Duodenal mucosa (tissue), 2 donors: ENCODE data around the gene CDC42SE1.

Experiments
- H3K27ac ChIP-seq: one replicate; pipeline ENCODE4 v1.7.0; 2013; ENCODE audit warnings: low read depth, low read length
- H3K27me3 ChIP-seq, 2 donors: one replicate each; pipeline ENCODE4 v1.7.0; 2013; ENCODE audit warnings: low read length in 2 of 2, control low read depth in 1 of 2; ENCODE audit not compliant: insufficient read depth in 2 of 2, control insufficient read depth in 1 of 2
- H3K36me3 ChIP-seq, 2 donors: one replicate each; pipeline ENCODE4 v1.7.0; 2013; ENCODE audit warnings: low read length in 2 of 2, control low read depth in 1 of 2; ENCODE audit not compliant: insufficient read depth in 2 of 2, control insufficient read depth in 1 of 2
- H3K4me1 ChIP-seq, 2 donors: one replicate each; pipeline ENCODE4 v1.7.0; 2013; ENCODE audit warnings: low read length in 2 of 2, control low read depth in 1 of 2; ENCODE audit not compliant: insufficient read depth in 2 of 2, control insufficient read depth in 1 of 2
- H3K4me3 ChIP-seq, 2 donors: one replicate each; pipeline ENCODE4 v1.7.0; 2013; ENCODE audit warnings: low read length in 2 of 2, low read depth in 1 of 2
- H3K9ac ChIP-seq, 2 donors: one replicate each; pipeline ENCODE4 v1.7.0; 2013; ENCODE audit warnings: low read length in 2 of 2, low read depth in 1 of 2
- H3K9me3 ChIP-seq, 2 donors: one replicate each; pipeline ENCODE4 v1.7.0; 2013; ENCODE audit warnings: low read length in 2 of 2, control low read depth in 1 of 2; ENCODE audit not compliant: control insufficient read depth in 1 of 2

Gene CDC42SE1

DNA sequence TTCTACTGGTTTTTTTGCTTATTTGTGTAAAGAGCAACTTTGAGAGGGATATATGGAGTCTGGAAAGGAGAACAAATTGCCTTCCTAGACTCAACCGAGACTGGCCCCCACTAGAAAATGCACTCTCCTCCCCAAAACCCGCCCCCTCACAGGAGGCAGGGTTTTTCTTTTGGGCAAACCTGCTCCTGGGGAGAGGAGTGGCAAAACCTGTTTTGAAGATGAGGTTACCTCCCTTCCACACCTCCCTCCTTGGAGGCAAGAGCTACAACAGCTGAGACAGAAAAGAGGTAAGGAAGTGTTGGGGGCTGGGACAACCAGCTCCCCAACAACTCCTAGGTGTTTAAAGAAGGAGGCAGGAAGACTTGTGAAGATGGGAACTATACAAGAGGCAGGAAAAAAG lies 23.1 kb downstream of the CDC42SE1 start, which contains the start of gene BNIPL:
Gene BNIPL, plus strand, starts transcription at position 231 of the 400 bp plus-strand sequence. Its CDS starts 140 bp downstream, at position 371.
- Histone ChIP-seq H3K27me3 (no peaks in the 10 kb centered on the region), H3K9ac (no peak within 1 kb of the TSS), H3K4me1 (no peaks in the 10 kb centered on the region), H3K4me3 (no peak within 1 kb of the TSS), H3K9me3 (no peaks in the 10 kb centered on the region), H3K27ac (no peak within 1 kb of the TSS), H3K36me3 (peaks cover 7 to 25% of the 10 kb centered on the region in 2 donors)

GRCh38 chr1:151035167-151035566 lies 24.3 kb downstream of the CDC42SE1 start:
- no peaks in the 10 kb centered on the region for H3K9me3 ChIP-seq
- no peaks in the 10 kb centered on the region for H3K4me1 ChIP-seq
- no peaks in the 10 kb centered on the region for H3K27me3 ChIP-seq
- no peak overlapping the region for H3K9ac ChIP-seq
- H3K27ac ChIP-seq = no peak overlapping the region
- H3K36me3 ChIP-seq = peaks cover 7 to 33% of the 10 kb centered on the region in 2 donors
- no peak overlapping the region for H3K4me3 ChIP-seq

DNA sequence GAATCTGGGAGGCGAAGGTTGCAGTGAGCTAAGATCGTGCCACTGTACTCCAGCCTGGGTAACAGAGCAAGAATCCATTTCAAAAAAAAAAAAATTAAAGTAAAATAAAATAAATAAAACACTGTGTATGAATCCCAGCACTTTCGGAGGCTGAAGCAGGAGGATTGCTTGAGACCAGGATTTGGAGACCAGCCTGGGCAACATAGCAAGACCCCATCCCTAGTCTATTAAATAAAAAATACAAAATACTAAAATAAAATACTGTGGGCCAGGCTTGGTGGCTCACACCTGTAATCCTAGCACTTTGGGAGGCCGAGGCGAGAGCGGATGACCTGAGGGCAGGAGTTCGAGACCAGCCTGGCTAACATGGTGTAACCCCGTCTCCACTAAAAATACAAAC lies 27.3 kb downstream of the CDC42SE1 start:
- Histone ChIP-seq H3K27ac (no peak overlapping the region), H3K4me3 (no peak overlapping the region), H3K27me3 (no peaks in the 10 kb centered on the region), H3K9ac (no peak overlapping the region), H3K9me3 (no peaks in the 10 kb centered on the region), H3K4me1 (no peaks in the 10 kb centered on the region), H3K36me3 (peaks cover 15 to 53% of the 10 kb centered on the region in 2 donors)

GRCh38 chr1:151026460-151026859 lies 33.0 kb downstream of the CDC42SE1 start:
- no peak overlapping the region for H3K9ac ChIP-seq
- no peaks in the 10 kb centered on the region for H3K27me3 ChIP-seq
- no peaks in the 10 kb centered on the region for H3K9me3 ChIP-seq
- H3K27ac ChIP-seq = no peak overlapping the region
- peaks cover 12 to 51% of the 10 kb centered on the region in 2 donors for H3K36me3 ChIP-seq
- no peaks in the 10 kb centered on the region for H3K4me1 ChIP-seq
- no peak overlapping the region for H3K4me3 ChIP-seq

- H3K9ac ChIP-seq = no peak overlapping the region
- no peak overlapping the region for H3K27ac ChIP-seq
- no peaks in the 10 kb centered on the region for H3K9me3 ChIP-seq
- no peaks in the 10 kb centered on the region for H3K4me1 ChIP-seq
- H3K4me3 ChIP-seq = no peak overlapping the region
- peaks cover 12 to 38% of the 10 kb centered on the region in 2 donors for H3K36me3 ChIP-seq
- H3K27me3 ChIP-seq = no peaks in the 10 kb centered on the region
Measured at GRCh38 chr1:151024540-151025146, 34.8 kb downstream of the CDC42SE1 start.

DNA sequence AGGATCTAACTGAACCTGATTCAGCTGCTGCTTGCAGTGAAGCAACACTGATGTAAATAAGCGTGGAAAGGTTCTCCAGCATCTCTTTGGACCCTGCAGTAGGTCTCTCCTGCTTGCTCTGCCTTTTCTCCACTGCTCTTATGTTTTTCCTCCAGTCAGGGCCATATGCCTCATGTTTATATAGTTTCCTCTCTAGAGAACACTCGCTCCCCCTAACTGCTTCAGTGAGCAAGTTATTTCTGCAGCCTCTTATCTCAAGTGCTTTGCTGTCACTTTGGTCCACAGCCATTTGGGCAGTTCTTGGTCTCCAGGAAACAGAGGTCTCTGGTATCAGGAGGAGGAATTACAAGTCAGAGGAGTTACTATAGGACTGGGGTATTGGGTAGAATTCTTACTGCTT lies 45.9 kb downstream of the CDC42SE1 start:
- peaks cover 5 to 7% of the 10 kb centered on the region in 2 donors for H3K36me3 ChIP-seq
- peak overlapping the region in 1 of 2 donors; percentile 12 for H3K4me3 ChIP-seq
- H3K9ac ChIP-seq = peak overlapping the region in 1 of 2 donors; percentile 8
- no peaks in the 10 kb centered on the region for H3K9me3 ChIP-seq
- H3K27ac ChIP-seq = peak overlapping the region; percentile 61
- H3K4me1 ChIP-seq = peaks cover 34 to 43% of the 10 kb centered on the region in 2 donors
- H3K27me3 ChIP-seq = no peaks in the 10 kb centered on the region

- Histone ChIP-seq H3K9ac (peak overlapping the region in 1 of 2 donors; percentile 8), H3K36me3 (peaks cover 2 to 4% of the 10 kb centered on the region in 2 donors), H3K27me3 (no peaks in the 10 kb centered on the region), H3K4me3 (peak overlapping the region in 1 of 2 donors; percentile 12), H3K27ac (peak overlapping the region; percentile 61), H3K4me1 (peaks cover 36 to 44% of the 10 kb centered on the region in 2 donors), H3K9me3 (no peaks in the 10 kb centered on the region)
Measured at GRCh38 chr1:151012684-151013471, 46.5 kb downstream of the CDC42SE1 start.

DNA sequence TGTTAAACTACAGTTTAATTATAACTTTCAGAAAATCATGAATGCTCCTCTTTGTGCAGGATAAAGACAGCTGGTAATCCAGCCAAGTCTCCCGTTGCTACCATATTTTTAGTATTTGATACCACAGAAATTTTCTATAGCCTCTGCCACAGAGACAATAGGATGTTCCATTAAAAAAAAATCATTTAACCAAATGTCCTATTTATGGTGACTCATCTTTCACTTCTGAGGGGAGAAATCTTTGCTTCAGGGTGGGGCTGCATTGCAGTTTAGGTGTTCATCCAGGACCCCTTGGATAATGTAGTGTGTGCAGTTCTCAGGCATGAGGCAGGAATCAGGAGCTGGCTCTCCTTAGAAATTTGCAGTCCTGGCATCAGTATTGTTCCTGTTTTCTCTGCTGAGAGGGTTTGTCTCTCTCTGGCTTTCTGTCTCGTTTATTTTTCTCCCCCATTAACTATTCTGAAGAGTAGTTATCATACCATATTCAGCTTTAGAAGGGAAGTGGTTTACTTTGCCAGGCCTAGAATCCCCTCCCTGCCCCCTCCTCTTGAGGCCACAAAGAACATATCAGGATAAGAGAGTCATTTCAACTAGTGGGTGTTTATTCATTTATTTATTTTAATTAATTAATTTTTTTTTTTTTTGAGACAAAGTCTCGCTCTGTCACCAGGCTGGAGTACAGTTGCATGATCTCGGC lies 48.1 kb downstream of the CDC42SE1 start:
- peaks cover 0 to 3% of the 10 kb centered on the region in 2 donors for H3K36me3 ChIP-seq
- no peaks in the 10 kb centered on the region for H3K27me3 ChIP-seq
- H3K27ac ChIP-seq = no peak overlapping the region
- no peak overlapping the region for H3K4me3 ChIP-seq
- no peaks in the 10 kb centered on the region for H3K9me3 ChIP-seq
- no peak overlapping the region for H3K9ac ChIP-seq
- peaks cover 48 to 55% of the 10 kb centered on the region in 2 donors for H3K4me1 ChIP-seq

- Histone ChIP-seq H3K27ac (no peak overlapping the region), H3K4me1 (peaks cover 53 to 55% of the 10 kb centered on the region in 2 donors), H3K4me3 (no peak overlapping the region), H3K27me3 (no peaks in the 10 kb centered on the region), H3K9ac (no peak overlapping the region), H3K36me3 (peaks cover 0 to 3% of the 10 kb centered on the region in 2 donors), H3K9me3 (no peaks in the 10 kb centered on the region)
Measured at GRCh38 chr1:151010346-151010726, 49.1 kb downstream of the CDC42SE1 start.
